Measurements from ENCODE around the gene SPACA7. TPM values are rescaled to one million over a fixed set of nuclear protein-coding genes. Genes with fewer than 3 reads are reported as not detected.

Gene SPACA7
- total and polyA plus RNA-seq, 4 donors = not detected

DNA sequence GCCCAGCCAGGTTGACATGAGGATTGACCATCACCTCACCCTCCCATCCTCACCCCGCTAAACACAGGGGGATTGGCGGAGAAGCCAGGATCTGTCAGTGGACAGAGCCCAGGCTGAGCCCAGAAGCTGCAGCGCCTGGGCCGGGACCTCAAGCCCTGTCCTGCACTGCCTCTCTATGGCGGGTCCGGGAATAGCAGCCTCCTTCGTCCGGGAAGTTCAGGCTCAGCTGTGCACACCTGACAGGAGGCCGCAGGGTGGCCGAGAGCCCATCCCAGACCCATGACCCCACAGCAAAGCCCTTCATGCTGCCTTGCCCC is 67.8 kb downstream of the SPACA7 start:
- 0% methylated on average over 10 of the region's 10 CpGs for WGBS (ENCODE audit: insufficient coverage)
- Histone ChIP-seq H3K4me3 (ENCODE audit: low read depth, low read length) (no peak overlapping the region), H3K9me3 (ENCODE audit: control insufficient read depth, insufficient read depth, low read length) (no peaks in the 10 kb centered on the region), H3K36me3 (ENCODE audit: control insufficient read depth, insufficient read depth, low read length) (no peaks in the 10 kb centered on the region), H3K27ac (ENCODE audit: low read depth, low read length) (no peak overlapping the region), H3K27me3 (ENCODE audit: control insufficient read depth, insufficient read depth, low read length) (peaks cover 18% of the 10 kb centered on the region), H3K4me1 (ENCODE audit: control insufficient read depth, insufficient read depth, low read length) (peaks cover 15% of the 10 kb centered on the region)
- peak; percentile 29 to 91 (median 58) for DNase-seq (ENCODE audit: low read depth in 4 of 6, low spot score in 6 of 6)

DNA sequence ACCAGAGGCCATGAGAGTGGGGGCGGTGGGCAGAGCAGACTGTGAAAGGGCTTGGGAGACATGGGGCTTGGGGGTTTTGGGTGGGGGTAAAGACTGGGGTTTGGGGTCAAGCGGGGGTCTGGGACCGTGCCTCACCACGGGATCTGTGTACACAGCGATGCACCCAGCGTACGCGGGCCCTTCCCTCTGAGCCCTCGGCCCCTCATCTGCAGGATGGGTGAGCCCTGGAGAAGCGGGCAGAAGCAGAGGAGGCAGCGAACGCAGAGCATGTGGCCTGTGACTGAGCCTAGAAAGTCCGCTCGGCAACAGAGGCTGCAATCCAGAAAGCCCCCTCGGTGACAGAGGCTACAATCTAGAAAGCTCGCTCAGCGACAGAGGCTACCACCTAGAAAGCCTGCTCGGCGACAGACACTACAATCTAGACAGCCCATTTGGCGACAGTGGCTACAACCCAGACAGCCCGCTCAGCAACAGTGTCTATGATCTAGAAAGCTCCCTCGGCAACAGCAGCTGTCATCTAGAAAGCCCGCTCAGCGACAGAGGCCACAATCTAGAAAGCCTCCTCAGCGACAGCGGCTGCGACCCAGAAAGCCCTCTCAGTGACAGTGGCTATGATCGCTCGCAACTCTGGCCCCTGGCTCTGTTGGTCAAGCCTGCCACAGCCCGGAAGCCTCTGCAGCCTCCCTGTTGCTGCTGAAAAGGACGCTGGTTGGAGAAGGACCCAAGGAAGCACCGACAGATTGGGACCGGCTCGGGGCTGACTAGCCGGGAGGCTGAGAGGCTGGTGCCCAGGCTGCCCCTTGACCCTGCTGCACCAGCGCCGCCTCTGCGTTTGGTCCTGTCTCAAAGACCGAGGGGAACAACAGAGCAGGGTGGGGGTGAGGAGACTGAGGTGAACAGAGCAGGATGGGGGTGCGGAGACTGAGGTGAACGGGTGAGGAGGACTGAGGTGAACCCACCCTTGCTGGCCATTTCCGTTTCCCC is 68.6 kb downstream of the SPACA7 start:
- peaks cover 13% of the 10 kb centered on the region for H3K4me1 ChIP-seq (ENCODE audit: control insufficient read depth, insufficient read depth, low read length)
- H3K27me3 ChIP-seq (ENCODE audit: control insufficient read depth, insufficient read depth, low read length) = peaks cover 18% of the 10 kb centered on the region
- no peak for DNase-seq (ENCODE audit: low read depth in 4 of 6, low spot score in 6 of 6)
- H3K4me3 ChIP-seq (ENCODE audit: low read depth, low read length) = no peak overlapping the region
- 85% methylated on average over 39 of the region's 42 CpGs for WGBS (ENCODE audit: insufficient coverage)
- H3K27ac ChIP-seq (ENCODE audit: low read depth, low read length) = no peak overlapping the region
- no peaks in the 10 kb centered on the region for H3K36me3 ChIP-seq (ENCODE audit: control insufficient read depth, insufficient read depth, low read length)
- no peaks in the 10 kb centered on the region for H3K9me3 ChIP-seq (ENCODE audit: control insufficient read depth, insufficient read depth, low read length)

DNA sequence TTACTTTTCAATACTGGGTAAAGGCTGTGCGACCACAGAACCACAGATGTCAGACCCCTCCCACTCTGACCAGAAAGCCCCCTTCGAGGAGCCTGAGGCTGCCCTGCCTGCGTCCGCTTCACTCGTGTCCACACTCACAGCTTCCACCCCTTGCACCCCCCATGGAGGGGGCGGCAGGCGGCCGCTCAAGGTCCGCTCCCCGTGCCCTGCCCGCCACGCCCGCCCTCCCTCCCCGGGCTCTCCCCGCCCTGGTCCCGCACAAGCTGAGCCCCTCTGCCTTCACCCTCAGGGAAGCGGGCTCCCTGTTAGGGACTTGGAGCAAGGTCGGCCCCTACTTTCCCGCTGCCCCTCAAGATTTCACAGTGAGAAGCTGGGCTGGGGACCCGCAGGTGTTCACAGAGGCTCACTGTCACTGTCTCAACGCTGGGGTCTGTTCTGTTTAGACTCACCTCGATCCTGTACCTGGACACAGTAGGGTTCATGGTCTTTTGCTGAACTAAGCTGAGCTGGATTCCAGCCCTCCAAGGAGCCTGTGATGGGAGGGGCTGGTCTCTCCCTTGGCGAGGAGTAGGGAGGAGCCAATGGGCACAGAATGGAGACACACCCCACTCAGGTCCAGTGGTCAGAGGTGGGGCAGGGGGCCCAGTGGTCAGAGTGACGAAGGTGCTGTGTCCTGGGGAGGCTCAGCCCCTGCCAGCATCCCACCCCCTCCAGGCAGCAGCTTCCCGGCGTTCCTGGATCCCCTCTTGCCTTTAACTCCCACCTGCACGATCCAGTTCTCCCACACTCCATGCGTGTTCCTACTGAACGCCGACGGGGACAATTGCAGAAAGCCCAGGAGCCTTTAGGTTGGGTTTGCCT is 69.5 kb downstream of the SPACA7 start:
- peaks cover 12% of the 10 kb centered on the region for H3K4me1 ChIP-seq (ENCODE audit: control insufficient read depth, insufficient read depth, low read length)
- H3K36me3 ChIP-seq (ENCODE audit: control insufficient read depth, insufficient read depth, low read length) = no peaks in the 10 kb centered on the region
- DNase-seq (ENCODE audit: low read depth in 4 of 6, low spot score in 6 of 6) = no peak
- no peak overlapping the region for H3K27ac ChIP-seq (ENCODE audit: low read depth, low read length)
- H3K27me3 ChIP-seq (ENCODE audit: control insufficient read depth, insufficient read depth, low read length) = peaks cover 18% of the 10 kb centered on the region
- H3K9me3 ChIP-seq (ENCODE audit: control insufficient read depth, insufficient read depth, low read length) = no peaks in the 10 kb centered on the region
- H3K4me3 ChIP-seq (ENCODE audit: low read depth, low read length) = no peak overlapping the region
- WGBS (ENCODE audit: insufficient coverage) = 79% methylated on average over 25 of the region's 31 CpGs

DNA sequence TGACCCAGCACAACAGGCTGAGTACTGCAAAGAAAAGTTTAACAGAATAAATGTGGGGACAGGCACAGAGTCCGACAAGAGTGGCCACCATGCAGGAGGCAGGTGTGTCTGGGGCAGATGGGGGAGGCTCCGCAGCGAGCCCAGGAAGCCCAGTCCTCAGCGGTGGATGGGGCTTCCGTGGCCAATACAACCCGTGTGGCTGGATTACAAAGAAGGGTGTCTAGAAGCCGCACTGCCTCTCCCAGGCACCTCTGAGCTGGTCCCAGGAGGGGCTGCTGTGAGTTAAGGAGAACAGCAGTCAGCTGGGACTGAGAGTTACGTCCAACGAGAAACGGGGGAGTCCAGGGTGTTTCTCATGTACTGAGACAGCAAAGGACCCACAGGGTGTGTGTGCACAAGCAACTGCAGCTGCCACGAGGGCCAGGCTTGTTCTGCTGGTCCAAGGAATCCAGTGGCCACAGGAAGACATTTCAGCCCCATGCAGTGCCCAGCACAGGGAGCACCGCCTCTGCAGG is 70.2 kb downstream of the SPACA7 start:
- H3K4me3 ChIP-seq (ENCODE audit: low read depth, low read length) = no peak overlapping the region
- H3K9me3 ChIP-seq (ENCODE audit: control insufficient read depth, insufficient read depth, low read length) = no peaks in the 10 kb centered on the region
- H3K27me3 ChIP-seq (ENCODE audit: control insufficient read depth, insufficient read depth, low read length) = peaks cover 18% of the 10 kb centered on the region
- 78% methylated on average over 12 of the region's 12 CpGs for WGBS (ENCODE audit: insufficient coverage)
- no peaks in the 10 kb centered on the region for H3K36me3 ChIP-seq (ENCODE audit: control insufficient read depth, insufficient read depth, low read length)
- peaks cover 12% of the 10 kb centered on the region for H3K4me1 ChIP-seq (ENCODE audit: control insufficient read depth, insufficient read depth, low read length)
- no peak for DNase-seq (ENCODE audit: low read depth in 4 of 6, low spot score in 6 of 6)
- H3K27ac ChIP-seq (ENCODE audit: low read depth, low read length) = no peak overlapping the region

DNA sequence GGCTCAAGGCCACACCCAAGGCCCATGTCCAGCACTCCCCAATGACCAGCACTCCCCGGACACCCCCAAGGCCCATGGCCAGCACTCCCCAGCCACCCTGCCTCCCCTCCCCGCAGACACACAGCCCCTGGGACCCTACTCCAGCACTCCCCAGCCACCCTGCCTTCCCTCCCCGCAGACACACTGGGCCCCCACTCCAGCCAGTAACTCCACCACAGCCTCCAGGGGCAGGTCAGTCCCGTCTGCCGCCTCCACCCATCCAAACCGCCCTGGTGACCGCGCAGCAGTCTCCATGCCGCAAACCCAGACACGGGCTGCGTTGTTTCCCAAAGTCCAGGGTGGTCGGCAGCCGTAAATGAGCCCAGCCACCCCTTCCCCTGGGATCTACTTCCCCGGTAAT is 70.7 kb downstream of the SPACA7 start:
- H3K4me1 ChIP-seq (ENCODE audit: control insufficient read depth, insufficient read depth, low read length) = peaks cover 12% of the 10 kb centered on the region
- no peak for DNase-seq (ENCODE audit: low read depth in 4 of 6, low spot score in 6 of 6)
- no peaks in the 10 kb centered on the region for H3K9me3 ChIP-seq (ENCODE audit: control insufficient read depth, insufficient read depth, low read length)
- peaks cover 18% of the 10 kb centered on the region for H3K27me3 ChIP-seq (ENCODE audit: control insufficient read depth, insufficient read depth, low read length)
- H3K4me3 ChIP-seq (ENCODE audit: low read depth, low read length) = no peak overlapping the region
- no peaks in the 10 kb centered on the region for H3K36me3 ChIP-seq (ENCODE audit: control insufficient read depth, insufficient read depth, low read length)
- H3K27ac ChIP-seq (ENCODE audit: low read depth, low read length) = no peak overlapping the region
- WGBS (ENCODE audit: insufficient coverage) = 93% methylated on average over 12 of the region's 14 CpGs

DNA sequence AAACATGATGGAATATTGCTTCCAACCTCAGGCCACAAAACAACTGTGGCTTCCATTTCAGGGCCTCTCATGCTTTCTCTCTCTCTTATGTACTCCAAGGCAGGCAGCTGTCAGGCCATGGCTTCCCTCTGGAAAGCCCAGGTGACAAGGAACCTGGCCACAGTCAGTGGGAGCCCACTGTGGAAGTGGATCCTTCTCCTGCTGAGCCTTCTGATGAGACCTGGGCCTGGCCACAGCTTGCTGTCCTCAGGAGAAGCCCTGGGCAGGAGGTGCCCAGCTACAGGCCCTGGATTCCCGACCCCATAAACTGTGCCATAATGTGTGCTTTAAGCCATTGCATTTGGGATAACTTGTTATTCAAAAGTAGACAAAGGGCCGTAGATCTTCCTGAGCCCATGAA is 71.2 kb downstream of the SPACA7 start:
- no peak overlapping the region for H3K4me3 ChIP-seq (ENCODE audit: low read depth, low read length)
- no peak overlapping the region for H3K27ac ChIP-seq (ENCODE audit: low read depth, low read length)
- peaks cover 18% of the 10 kb centered on the region for H3K27me3 ChIP-seq (ENCODE audit: control insufficient read depth, insufficient read depth, low read length)
- H3K4me1 ChIP-seq (ENCODE audit: control insufficient read depth, insufficient read depth, low read length) = peaks cover 12% of the 10 kb centered on the region
- no peaks in the 10 kb centered on the region for H3K9me3 ChIP-seq (ENCODE audit: control insufficient read depth, insufficient read depth, low read length)
- WGBS (ENCODE audit: insufficient coverage) = 83% methylated on average over 2 of the region's 2 CpGs
- H3K36me3 ChIP-seq (ENCODE audit: control insufficient read depth, insufficient read depth, low read length) = no peaks in the 10 kb centered on the region
- no peak for DNase-seq (ENCODE audit: low read depth in 4 of 6, low spot score in 6 of 6)

DNA sequence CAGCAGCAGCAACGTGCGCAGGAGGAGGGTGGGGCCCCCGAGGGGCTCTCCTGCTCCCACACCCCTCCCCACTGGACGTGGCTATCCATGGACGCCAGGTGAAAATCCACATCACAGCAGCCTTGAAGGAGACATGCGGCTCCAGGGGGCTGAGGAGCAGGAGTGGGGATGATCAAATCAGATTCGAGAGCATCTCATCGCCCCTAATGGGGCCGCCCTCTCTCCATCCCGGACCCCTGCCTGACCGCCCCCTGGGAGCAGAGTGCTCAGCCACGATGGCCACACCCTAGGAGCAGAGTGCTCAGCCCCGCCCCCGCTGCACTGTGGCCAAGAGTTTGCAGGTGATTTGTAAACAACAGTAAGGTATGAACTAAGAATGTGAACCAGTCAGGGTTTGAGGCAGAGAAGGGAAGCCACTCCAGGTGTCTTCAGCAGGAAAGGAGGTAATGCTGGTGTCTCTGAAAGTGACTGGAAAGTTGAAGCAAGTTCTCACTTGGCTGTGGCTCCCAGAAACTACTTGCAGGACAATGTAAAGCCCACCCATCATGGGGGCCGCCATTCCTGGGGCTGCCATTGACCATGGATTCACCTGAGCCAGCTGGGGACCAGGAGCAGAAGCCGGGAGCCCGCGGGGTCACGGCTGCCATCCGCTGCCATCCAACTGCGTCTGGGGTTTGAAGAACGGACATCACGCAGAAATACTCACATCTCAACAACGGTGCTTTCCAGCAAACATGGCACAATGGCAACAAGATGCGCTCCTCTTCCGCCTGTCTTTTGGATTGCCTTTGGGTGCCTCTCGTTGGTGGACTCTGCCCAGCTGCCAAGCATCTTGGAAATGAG is 71.8 kb downstream of the SPACA7 start:
- 90% methylated on average over 22 of the region's 27 CpGs for WGBS (ENCODE audit: insufficient coverage)
- peaks cover 12% of the 10 kb centered on the region for H3K4me1 ChIP-seq (ENCODE audit: control insufficient read depth, insufficient read depth, low read length)
- no peak for DNase-seq (ENCODE audit: low read depth in 4 of 6, low spot score in 6 of 6)
- H3K4me3 ChIP-seq (ENCODE audit: low read depth, low read length) = no peak overlapping the region
- no peaks in the 10 kb centered on the region for H3K36me3 ChIP-seq (ENCODE audit: control insufficient read depth, insufficient read depth, low read length)
- no peak overlapping the region for H3K27ac ChIP-seq (ENCODE audit: low read depth, low read length)
- H3K27me3 ChIP-seq (ENCODE audit: control insufficient read depth, insufficient read depth, low read length) = peaks cover 14% of the 10 kb centered on the region
- H3K9me3 ChIP-seq (ENCODE audit: control insufficient read depth, insufficient read depth, low read length) = no peaks in the 10 kb centered on the region

DNA sequence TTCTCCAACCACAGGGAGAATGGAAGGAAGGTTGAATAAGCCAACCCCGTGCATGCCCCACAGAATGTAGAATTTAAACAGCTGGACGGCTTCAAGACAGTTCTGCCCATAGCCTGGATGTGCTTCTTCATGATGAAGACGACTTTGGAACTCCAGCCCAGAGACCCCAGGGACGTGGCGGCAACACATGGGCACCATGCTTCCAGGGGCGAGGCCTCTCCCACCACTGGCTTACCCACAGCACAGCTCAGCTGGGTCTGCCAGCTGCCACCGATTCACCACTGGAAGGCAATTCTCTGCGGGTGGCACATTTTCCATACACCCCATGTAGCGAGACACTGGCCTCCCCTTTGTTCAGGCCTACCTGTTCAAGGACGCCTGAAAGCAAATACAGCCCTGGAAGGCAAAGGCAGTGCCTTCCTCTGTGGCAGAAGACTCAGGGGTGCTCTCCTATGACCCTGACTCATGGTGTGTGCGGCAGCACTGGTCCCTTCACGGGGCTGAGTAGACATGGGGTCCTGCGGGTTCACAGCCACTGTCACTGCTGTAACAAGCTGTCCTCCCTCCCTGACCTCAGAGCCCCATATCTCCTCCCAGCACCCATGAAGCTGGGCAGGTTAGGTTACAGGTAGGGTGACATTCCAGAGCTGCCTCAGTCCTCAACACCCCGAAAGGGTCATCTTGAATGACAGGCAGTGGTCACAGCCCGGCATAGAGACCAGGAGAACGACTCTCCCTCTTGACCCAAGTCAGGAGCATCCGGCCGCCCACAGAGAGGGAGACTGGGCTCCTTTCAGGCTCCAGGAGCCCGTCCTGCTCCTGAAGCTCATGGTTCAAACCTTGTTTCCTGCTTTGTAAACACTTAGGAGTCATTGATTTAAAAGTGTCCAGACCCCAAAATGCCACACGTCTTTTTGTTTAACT is 72.7 kb downstream of the SPACA7 start:
- Histone ChIP-seq H3K4me1 (ENCODE audit: control insufficient read depth, insufficient read depth, low read length) (peaks cover 4% of the 10 kb centered on the region), H3K9me3 (ENCODE audit: control insufficient read depth, insufficient read depth, low read length) (no peaks in the 10 kb centered on the region), H3K27ac (ENCODE audit: low read depth, low read length) (no peak overlapping the region), H3K4me3 (ENCODE audit: low read depth, low read length) (no peak overlapping the region), H3K27me3 (ENCODE audit: control insufficient read depth, insufficient read depth, low read length) (peaks cover 6% of the 10 kb centered on the region), H3K36me3 (ENCODE audit: control insufficient read depth, insufficient read depth, low read length) (no peaks in the 10 kb centered on the region)
- WGBS (ENCODE audit: insufficient coverage) = 83% methylated on average over 19 of the region's 20 CpGs
- DNase-seq (ENCODE audit: low read depth in 4 of 6, low spot score in 6 of 6) = no peak

Data from spinal cord (tissue), 10 donors.